ENCODE measurements around the gene PALMD. TPM values are rescaled to one million over a fixed set of nuclear protein-coding genes. Genes with fewer than 3 reads are reported as not detected.

The PALMD gene
- total and polyA plus RNA-seq, 8 donors, result 2.6 to 15.4 (median 4.8) TPM

DNA sequence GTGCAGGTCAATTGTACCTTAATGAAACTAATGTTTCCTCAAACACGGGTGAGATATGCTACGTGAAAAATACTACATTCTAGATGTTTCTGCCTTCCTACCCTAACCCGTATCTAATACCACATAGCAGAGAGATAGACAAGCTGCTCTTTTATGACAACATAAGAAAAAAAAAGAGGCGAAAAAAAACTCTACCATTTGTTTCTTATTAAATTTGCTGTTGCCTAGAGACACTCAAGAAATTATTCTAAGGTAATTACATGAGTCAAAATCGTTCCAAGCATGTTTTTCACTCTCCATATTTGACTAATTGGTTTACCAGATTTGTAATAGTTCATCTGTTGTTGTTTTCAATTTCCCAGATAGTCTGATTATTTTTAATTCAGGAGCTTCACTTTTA lies 27.4 kb downstream of the PALMD start:
- Histone ChIP-seq H3K4me3 (no peak overlapping the region), H3K4me1 (no peaks in the 10 kb centered on the region), H3K9me3 (no peaks in the 10 kb centered on the region), H3K27ac (no peak overlapping the region), H3K27me3 (no peaks in the 10 kb centered on the region), H3K36me3 (no peaks in the 10 kb centered on the region)
- FAIRE-seq, result no peak
- no peak for DNase-seq
- 78 to 79% methylated on average over 4 of the region's 5 CpGs for whole genome bisulfite sequencing, 2 donors
- ATAC-seq, result no peak
- no peak for TF ChIP-seq CTCF (IDR thresholded peaks at IDR 0.05)
- intact Hi-C loops (cut with DNase I), result no loop called here

- Histone ChIP-seq H3K27me3 (no peaks in the 10 kb centered on the region), H3K4me3 (no peak overlapping the region), H3K9me3 (no peaks in the 10 kb centered on the region), H3K27ac (no peak overlapping the region), H3K36me3 (no peaks in the 10 kb centered on the region), H3K4me1 (no peaks in the 10 kb centered on the region)
- TF ChIP-seq CTCF (IDR thresholded peaks at IDR 0.05), result no peak
- DNase-seq (no peak), FAIRE-seq (no peak), ATAC-seq (no peak)
- intact Hi-C loops (cut with DNase I), result no loop called here
- WGBS, 2 donors, result 67 to 72% methylated on average over 6 of the region's 6 CpGs
These were observed 28.5 kb downstream of the PALMD start for GRCh38 chr1:99674115-99675064.

DNA sequence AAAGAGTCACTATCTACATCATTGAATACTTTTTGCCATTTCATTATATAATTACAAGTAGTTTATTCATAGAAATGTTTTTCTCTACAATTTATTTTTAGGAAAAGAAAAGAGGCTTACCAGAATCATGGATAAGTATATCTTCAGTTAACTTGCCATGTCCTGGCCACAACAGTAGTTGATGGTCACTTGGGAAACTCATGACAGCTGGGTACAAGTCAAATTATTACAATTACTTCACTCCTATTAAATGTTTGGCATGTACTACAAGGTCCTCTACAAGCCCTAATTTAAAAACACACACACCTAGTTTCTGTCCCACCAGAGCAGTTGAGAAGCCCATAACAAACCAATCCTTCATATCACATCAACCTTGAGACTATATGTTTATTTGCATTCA lies 29.4 kb downstream of the PALMD start:
- no peak overlapping the region for H3K4me3 ChIP-seq
- no peak for ATAC-seq
- no peak for DNase-seq
- intact Hi-C loops (cut with DNase I), result no loop called here
- no peaks in the 10 kb centered on the region for H3K36me3 ChIP-seq
- FAIRE-seq, result no peak
- H3K9me3 ChIP-seq, result no peaks in the 10 kb centered on the region
- no peaks in the 10 kb centered on the region for H3K4me1 ChIP-seq
- no peak for TF ChIP-seq CTCF (IDR thresholded peaks at IDR 0.05)
- H3K27ac ChIP-seq, result no peak overlapping the region
- no peaks in the 10 kb centered on the region for H3K27me3 ChIP-seq

GRCh38 chr1:99675994-99676393 lies 30.1 kb downstream of the PALMD start:
- ATAC-seq (no peak), DNase-seq (no peak), FAIRE-seq (no peak)
- WGBS, 2 donors, result 94 to 97% methylated on average over 1 of the region's 1 CpG
- Histone ChIP-seq H3K27ac (no peak overlapping the region), H3K27me3 (no peaks in the 10 kb centered on the region), H3K4me3 (no peak overlapping the region), H3K4me1 (no peaks in the 10 kb centered on the region), H3K9me3 (no peaks in the 10 kb centered on the region), H3K36me3 (no peaks in the 10 kb centered on the region)
- no peak for TF ChIP-seq CTCF (IDR thresholded peaks at IDR 0.05)
- intact Hi-C loops (cut with DNase I), result no loop called here

- ATAC-seq, result no peak
- Histone ChIP-seq H3K9me3 (no peaks in the 10 kb centered on the region), H3K36me3 (no peaks in the 10 kb centered on the region), H3K4me3 (no peak overlapping the region), H3K27me3 (no peaks in the 10 kb centered on the region), H3K4me1 (no peaks in the 10 kb centered on the region), H3K27ac (no peak overlapping the region)
- intact Hi-C loops (cut with DNase I), result no loop called here
- TF ChIP-seq CTCF (IDR thresholded peaks at IDR 0.05), result no peak
- no peak for FAIRE-seq
- DNase-seq, result no peak
These were observed 31.0 kb downstream of the PALMD start for GRCh38 chr1:99676876-99677275.
